ENCODE results near the gene TMEFF2.

- TF ChIP-seq CTCF (IDR thresholded peaks at IDR 0.05), result no peak
- TF ChIP-seq POLR2A (IDR thresholded peaks at IDR 0.05), result no peak
- TF ChIP-seq EP300 (IDR thresholded peaks at IDR 0.05), result no peak
- no peak for TF ChIP-seq POLR2AphosphoS5 (IDR thresholded peaks at IDR 0.05)
Observed at GRCh38 chr2:191913796-191914195, 280.9 kb downstream of the TMEFF2 start.

Data from upper lobe of left lung (tissue), 4 donors.